T-helper 17 cell (primary cell): ENCODE data around the gene FANCE. TPM values are rescaled to one million over a fixed set of nuclear protein-coding genes. Genes with fewer than 3 reads are reported as not detected.

Experiments
- ATAC-seq: fragments of 150-1000 bp; cut with Tn5 transposase; 2 replicates; pipeline ENCODE4 v1.10.0; 2021; ENCODE audit warnings: mild to moderate bottlenecking, moderate library complexity
- DNase-seq, 3 donors: peaks; one replicate each; pipeline versions ENCODE4 v3.0.0 to v3.0.0-alpha.2; 2020 to 2021
- H3K9me3 ChIP-seq: one replicate; pipeline ENCODE4 v1.7.0; 2013; ENCODE audit warnings: low read length, mild to moderate bottlenecking; ENCODE audit not compliant: control insufficient read depth, poor library complexity, severe bottlenecking
- H3K27ac Mint-ChIP-seq: one replicate; pipeline ENCODE4 v1.8.0; 2022; ENCODE audit warnings: mild to moderate bottlenecking, moderate library complexity, mixed read lengths
- H3K27me3 Mint-ChIP-seq: one replicate; pipeline ENCODE4 v1.8.0; 2022; ENCODE audit warnings: mixed read lengths
- H3K36me3 Mint-ChIP-seq: one replicate; pipeline ENCODE4 v1.8.0; 2022; ENCODE audit warnings: low read depth, mixed read lengths
- H3K4me1 Mint-ChIP-seq: one replicate; pipeline ENCODE4 v1.8.0; 2022; ENCODE audit warnings: mild to moderate bottlenecking, mixed read lengths
- H3K4me3 Mint-ChIP-seq: one replicate; pipeline ENCODE4 v1.8.0; 2022; ENCODE audit warnings: mild to moderate bottlenecking, moderate library complexity, mixed read lengths
- total RNA-seq, 4 donors: library from RNA in 2 of 4; stranded (reverse) in 2 of 4; gene quantifications; one replicate each; pipeline ENCODE4 v1.2.3 and lab custom pipeline; 2022 to 2026

FANCE gene
- total RNA-seq, 2 donors from 2014 or later: 3.7 to 4.5 TPM

GRCh38 chr6:35475573-35475972 is 23.4 kb downstream of the FANCE start:
- peaks cover 2% of the 10 kb centered on the region for H3K36me3 Mint-ChIP-seq
- H3K4me3 Mint-ChIP-seq: no peak overlapping the region
- H3K27me3 Mint-ChIP-seq: no peaks in the 10 kb centered on the region
- ATAC-seq (no peak), DNase-seq (no peak)
- no peak overlapping the region for H3K27ac Mint-ChIP-seq
- H3K9me3 ChIP-seq: no peaks in the 10 kb centered on the region
- H3K4me1 Mint-ChIP-seq: peaks cover 14% of the 10 kb centered on the region

- H3K27ac Mint-ChIP-seq: no peak overlapping the region
- ATAC-seq (no peak), DNase-seq (no peak)
These were observed 23.9 kb downstream of the FANCE start for GRCh38 chr6:35476004-35476403.

GRCh38 chr6:35477028-35477427 is 24.9 kb downstream of the FANCE start:
- no peak for ATAC-seq
- Mint-ChIP-seq H3K27ac (no peak overlapping the region), H3K4me3 (no peak overlapping the region), H3K27me3 (no peaks in the 10 kb centered on the region), H3K4me1 (peaks cover 9% of the 10 kb centered on the region), H3K36me3 (no peaks in the 10 kb centered on the region)
- no peaks in the 10 kb centered on the region for H3K9me3 ChIP-seq
- DNase-seq: no peak

More at GRCh38 chr6:35476004-35476403, 23.9 kb downstream of the FANCE start:
- no peaks in the 10 kb centered on the region for H3K27me3 Mint-ChIP-seq
- H3K4me1 Mint-ChIP-seq: peaks cover 12% of the 10 kb centered on the region
- no peaks in the 10 kb centered on the region for H3K36me3 Mint-ChIP-seq
- H3K4me3 Mint-ChIP-seq: no peak overlapping the region
- H3K9me3 ChIP-seq: no peaks in the 10 kb centered on the region

GRCh38 chr6:35477551-35478179 is 25.5 kb downstream of the FANCE start:
- Mint-ChIP-seq H3K36me3 (no peaks in the 10 kb centered on the region), H3K4me1 (peaks cover 8% of the 10 kb centered on the region), H3K4me3 (no peak overlapping the region), H3K27me3 (no peaks in the 10 kb centered on the region), H3K27ac (peak overlapping the region; percentile 19)
- no peaks in the 10 kb centered on the region for H3K9me3 ChIP-seq
- ATAC-seq (no peak), DNase-seq (no peak)

GRCh38 chr6:35478259-35478658 is 26.1 kb downstream of the FANCE start:
- Mint-ChIP-seq H3K4me1 (peaks cover 8% of the 10 kb centered on the region), H3K27me3 (no peaks in the 10 kb centered on the region), H3K4me3 (no peak overlapping the region), H3K27ac (peak overlapping the region; percentile 19), H3K36me3 (no peaks in the 10 kb centered on the region)
- H3K9me3 ChIP-seq: no peaks in the 10 kb centered on the region
- no peak for ATAC-seq
- no peak for DNase-seq

- Mint-ChIP-seq H3K27ac (no peak overlapping the region), H3K4me3 (no peak overlapping the region)
- DNase-seq: no peak
These were observed 28.0 kb downstream of the FANCE start for GRCh38 chr6:35480176-35480575.

GRCh38 chr6:35481226-35481625 is 29.1 kb downstream of the FANCE start:
- ATAC-seq: no peak
- no peak for DNase-seq
- H3K27me3 Mint-ChIP-seq: no peaks in the 10 kb centered on the region
- H3K27ac Mint-ChIP-seq: no peak overlapping the region
- peaks cover 8% of the 10 kb centered on the region for H3K4me1 Mint-ChIP-seq
- no peaks in the 10 kb centered on the region for H3K36me3 Mint-ChIP-seq
- H3K4me3 Mint-ChIP-seq: no peak overlapping the region
- no peaks in the 10 kb centered on the region for H3K9me3 ChIP-seq

More at GRCh38 chr6:35480176-35480575, 28.0 kb downstream of the FANCE start:
- peaks cover 8% of the 10 kb centered on the region for H3K4me1 Mint-ChIP-seq
- no peaks in the 10 kb centered on the region for H3K9me3 ChIP-seq
- no peak for ATAC-seq
- no peaks in the 10 kb centered on the region for H3K27me3 Mint-ChIP-seq
- no peaks in the 10 kb centered on the region for H3K36me3 Mint-ChIP-seq

GRCh38 chr6:35483062-35483461 is 30.9 kb downstream of the FANCE start:
- peaks cover 13% of the 10 kb centered on the region for H3K4me1 Mint-ChIP-seq
- DNase-seq (no peak), ATAC-seq (no peak)
- no peaks in the 10 kb centered on the region for H3K36me3 Mint-ChIP-seq
- no peak overlapping the region for H3K27ac Mint-ChIP-seq
- H3K27me3 Mint-ChIP-seq: no peaks in the 10 kb centered on the region
- H3K4me3 Mint-ChIP-seq: no peak overlapping the region
- H3K9me3 ChIP-seq: no peaks in the 10 kb centered on the region

- no peaks in the 10 kb centered on the region for H3K9me3 ChIP-seq
- H3K27me3 Mint-ChIP-seq: no peaks in the 10 kb centered on the region
- no peak for DNase-seq
- no peak for ATAC-seq
- H3K36me3 Mint-ChIP-seq: no peaks in the 10 kb centered on the region
- H3K27ac Mint-ChIP-seq: no peak overlapping the region
- peaks cover 13% of the 10 kb centered on the region for H3K4me1 Mint-ChIP-seq
- no peak overlapping the region for H3K4me3 Mint-ChIP-seq
These were observed 31.4 kb downstream of the FANCE start for GRCh38 chr6:35483490-35483889.

GRCh38 chr6:35483893-35484645 is 31.9 kb downstream of the FANCE start:
- no peak overlapping the region for H3K4me3 Mint-ChIP-seq
- no peaks in the 10 kb centered on the region for H3K36me3 Mint-ChIP-seq
- peaks cover 13% of the 10 kb centered on the region for H3K4me1 Mint-ChIP-seq
- DNase-seq: no peak
- H3K27ac Mint-ChIP-seq: no peak overlapping the region
- no peaks in the 10 kb centered on the region for H3K27me3 Mint-ChIP-seq
- no peaks in the 10 kb centered on the region for H3K9me3 ChIP-seq
- no peak for ATAC-seq

GRCh38 chr6:35484921-35485392 is 32.8 kb downstream of the FANCE start:
- Mint-ChIP-seq H3K4me3 (no peak overlapping the region), H3K4me1 (peaks cover 12% of the 10 kb centered on the region), H3K27ac (no peak overlapping the region), H3K27me3 (no peaks in the 10 kb centered on the region), H3K36me3 (no peaks in the 10 kb centered on the region)
- ATAC-seq: no peak
- H3K9me3 ChIP-seq: no peaks in the 10 kb centered on the region
- DNase-seq: no peak

- no peaks in the 10 kb centered on the region for H3K36me3 Mint-ChIP-seq
- H3K27me3 Mint-ChIP-seq: no peaks in the 10 kb centered on the region
- DNase-seq: no peak
- no peaks in the 10 kb centered on the region for H3K9me3 ChIP-seq
- peaks cover 11% of the 10 kb centered on the region for H3K4me1 Mint-ChIP-seq
- H3K27ac Mint-ChIP-seq: no peak overlapping the region
- ATAC-seq: no peak
- H3K4me3 Mint-ChIP-seq: no peak overlapping the region
These were observed 33.3 kb downstream of the FANCE start for GRCh38 chr6:35485402-35485877.

- ATAC-seq (no peak), DNase-seq (no peak)
- peaks cover 16% of the 10 kb centered on the region for H3K4me1 Mint-ChIP-seq
These were observed 34.1 kb downstream of the FANCE start for GRCh38 chr6:35486005-35486925.

More at GRCh38 chr6:35486005-35486925, 34.1 kb downstream of the FANCE start:
- Mint-ChIP-seq H3K4me3 (no peak overlapping the region), H3K27ac (no peak overlapping the region), H3K27me3 (no peaks in the 10 kb centered on the region), H3K36me3 (no peaks in the 10 kb centered on the region)
- no peaks in the 10 kb centered on the region for H3K9me3 ChIP-seq
